Fibroblast of skin of left quadriceps (primary cell): ENCODE measurements around the gene TBC1D5.
"Not testable (repeated sequence)": the region's sequence is repeated elsewhere in the genome, so short reads cannot be mapped to it uniquely, and the experiment has no call there.

Source experiments
- DNase-seq, 2 experiments: peaks; one replicate each; pipeline ENCODE4 v3.0.0-alpha.2; 2013; ENCODE audit warnings: low read depth in 2 of 2

The TBC1D5 gene

GRCh38 chr3:17749281-17749680, 6.8 kb upstream of the TBC1D5 start:
- DNase-seq, result no peak

GRCh38 chr3:17747890-17748247, 5.4 kb upstream of the TBC1D5 start:
- no peak for DNase-seq

- no peak for DNase-seq
Observed at GRCh38 chr3:17747174-17747889, 4.9 kb upstream of the TBC1D5 start.

DNA sequence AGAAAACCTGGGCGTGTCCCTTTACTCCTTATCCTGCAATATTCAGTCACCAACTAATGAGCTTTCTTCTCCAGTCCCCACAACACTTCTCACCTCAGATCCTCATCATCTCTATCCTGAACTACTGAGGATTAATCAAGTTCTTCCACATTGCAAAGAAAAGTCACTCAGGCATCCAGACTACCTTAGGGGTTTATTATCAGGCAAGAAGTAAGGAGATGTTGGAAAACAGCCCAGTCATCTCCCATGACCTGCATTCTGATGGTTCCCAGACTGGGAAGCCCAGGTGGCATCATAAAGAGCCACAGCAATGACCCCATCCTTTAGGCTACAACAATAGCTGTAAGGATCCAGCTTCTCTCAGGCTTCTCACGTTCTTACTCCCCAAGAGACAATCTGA, 3.5 kb upstream of the TBC1D5 start:
- DNase-seq, result no peak

DNA sequence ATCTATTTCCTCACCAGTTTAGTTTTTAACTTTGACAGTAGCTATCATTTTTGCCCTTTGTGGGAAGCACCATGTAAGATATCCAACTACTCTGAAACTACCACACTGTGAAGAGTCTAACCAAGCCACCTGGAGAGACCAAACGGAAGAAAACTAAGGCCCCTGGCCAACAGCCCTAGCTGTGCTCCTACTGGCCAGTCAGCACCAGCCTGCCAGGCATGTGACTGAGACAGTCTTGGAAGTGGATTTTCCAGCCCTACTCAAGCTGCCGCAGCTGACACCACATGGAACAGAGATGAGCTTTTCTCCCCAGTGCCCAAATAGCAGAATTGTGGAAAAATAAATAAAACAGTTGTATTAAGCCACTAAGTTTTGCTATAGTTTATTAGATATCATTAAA, 2.9 kb upstream of the TBC1D5 start:
- no peak for DNase-seq

DNA sequence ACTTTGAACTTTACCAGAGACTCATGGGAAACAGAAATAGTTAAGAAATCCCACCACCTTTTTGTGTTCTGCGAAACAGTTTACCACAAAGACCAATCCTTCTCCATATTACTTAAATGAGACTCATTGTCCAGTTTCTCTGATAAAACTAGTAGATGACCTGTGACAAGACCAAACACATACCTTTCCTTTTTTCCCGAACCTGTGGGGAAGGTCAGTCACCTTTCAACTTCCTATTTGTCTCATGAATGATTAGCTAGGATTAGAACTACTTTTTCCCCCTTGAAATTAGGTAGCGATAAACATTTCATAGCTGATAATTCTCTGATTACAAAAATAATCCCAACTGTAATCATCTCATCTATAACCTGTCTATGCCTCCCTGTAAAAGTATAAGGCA, 2.3 kb upstream of the TBC1D5 start:
- DNase-seq, result no peak

DNA sequence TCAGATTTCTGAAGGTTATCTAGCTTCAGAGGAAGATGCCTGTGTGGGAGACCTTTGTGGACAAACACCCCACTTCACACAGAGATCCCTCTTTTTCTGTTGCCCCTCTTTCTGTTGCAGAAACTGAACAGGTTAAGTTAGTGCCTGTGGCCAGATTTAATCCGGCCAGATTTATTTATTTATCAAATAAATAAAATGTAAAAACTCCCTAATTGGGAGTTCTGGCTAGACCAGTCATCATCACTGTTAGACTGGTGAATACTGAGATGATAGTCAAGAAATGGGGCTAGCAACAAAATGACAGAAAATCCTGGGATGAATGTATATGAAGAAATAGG, 1.2 kb upstream of the TBC1D5 start:
- no peak for DNase-seq

DNA sequence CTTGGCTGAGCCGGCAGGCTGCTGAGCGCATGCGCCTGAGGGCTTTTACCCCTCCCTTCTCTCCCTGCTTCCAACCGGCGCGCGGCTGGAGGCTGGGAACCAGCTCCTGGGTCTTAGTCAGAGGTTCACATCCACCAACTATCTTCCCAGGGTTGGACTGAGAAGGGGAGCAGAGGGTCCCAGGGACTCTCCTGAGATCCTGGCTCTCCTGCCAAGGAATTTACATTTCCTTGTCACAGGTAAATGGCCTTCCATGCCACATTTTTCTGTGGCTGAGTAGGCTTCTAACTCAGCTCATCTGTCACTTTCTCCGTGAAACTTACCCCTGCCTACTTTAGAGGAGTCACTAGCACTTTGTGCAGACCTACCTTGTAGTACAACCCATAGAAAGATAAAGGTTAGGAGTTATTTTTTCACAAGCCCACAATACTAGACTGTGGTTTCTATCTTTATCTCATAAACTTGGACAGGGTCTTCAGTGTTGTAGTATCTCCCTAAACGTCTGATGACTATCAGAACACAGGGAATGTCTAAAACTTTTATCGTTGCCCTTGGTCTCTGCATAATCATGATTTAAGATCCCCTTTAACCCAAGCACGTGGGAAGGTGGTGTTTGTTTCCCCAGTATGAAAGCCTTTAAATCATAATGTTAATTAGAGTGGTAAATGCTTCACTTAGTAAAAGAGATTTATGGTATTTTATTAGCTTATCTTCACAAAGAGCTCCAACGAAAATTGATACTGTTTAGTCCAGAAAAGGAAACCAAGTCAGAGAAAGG, 638 bp upstream of the TBC1D5 start:
- no peak for DNase-seq

- peak in 1 of 2 experiments; percentile 10 for DNase-seq
Observed at GRCh38 chr3:17741621-17742101, 770 bp downstream of the TBC1D5 start.

GRCh38 chr3:17740721-17741141, 1.7 kb downstream of the TBC1D5 start:
- no peak for DNase-seq

- no peak for DNase-seq
Observed at GRCh38 chr3:17738921-17739320, 3.5 kb downstream of the TBC1D5 start.

GRCh38 chr3:17738219-17738618, 4.2 kb downstream of the TBC1D5 start:
- DNase-seq, result no peak

GRCh38 chr3:17737591-17737990, 4.8 kb downstream of the TBC1D5 start:
- DNase-seq, result no peak

GRCh38 chr3:17735362-17735761, 7.1 kb downstream of the TBC1D5 start:
- not testable (repeated sequence) for DNase-seq

GRCh38 chr3:17733768-17734167, 8.7 kb downstream of the TBC1D5 start:
- DNase-seq, result no peak

DNA sequence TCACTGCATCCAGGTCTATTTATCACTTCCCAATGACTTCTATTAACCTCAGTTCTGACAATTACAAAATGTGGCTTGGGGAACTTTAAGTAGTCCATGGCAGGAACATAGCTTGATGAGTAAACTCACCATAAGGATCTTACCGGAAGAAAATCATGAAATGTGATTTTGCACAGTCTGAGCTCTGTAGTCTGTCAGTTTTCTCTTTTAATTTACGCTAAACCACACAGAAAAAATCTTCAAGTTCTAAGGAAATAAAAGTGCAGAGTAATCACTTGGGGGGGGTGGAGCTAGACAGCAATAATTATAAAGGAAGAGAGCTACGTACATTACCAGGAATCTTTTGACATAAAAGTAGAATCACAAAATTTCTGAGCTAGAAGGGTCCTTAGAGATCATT, 9.2 kb downstream of the TBC1D5 start:
- no peak for DNase-seq

GRCh38 chr3:17730318-17730967, 12.0 kb downstream of the TBC1D5 start:
- no peak for DNase-seq

DNA sequence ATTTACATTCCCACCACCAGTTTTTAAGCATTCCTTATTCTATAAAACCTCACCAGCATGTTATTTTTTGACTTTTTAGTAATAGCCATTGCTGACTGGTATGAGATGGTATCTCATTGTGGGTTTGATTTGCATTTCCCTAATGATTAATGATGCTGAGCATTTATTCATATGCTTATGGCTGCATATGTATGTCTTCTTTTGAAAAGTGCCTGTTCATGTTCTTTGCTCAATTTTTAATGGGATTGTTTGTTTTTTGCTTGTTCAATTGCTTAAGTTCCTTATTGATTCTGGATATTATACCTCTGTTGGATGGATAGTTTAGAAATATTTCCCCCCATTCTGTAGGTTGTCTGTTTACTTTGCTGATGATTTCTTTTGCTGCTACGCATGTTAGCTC, 16.1 kb downstream of the TBC1D5 start:
- no peak for DNase-seq

GRCh38 chr3:17725844-17726243, 16.6 kb downstream of the TBC1D5 start:
- DNase-seq, result not testable (repeated sequence)

DNA sequence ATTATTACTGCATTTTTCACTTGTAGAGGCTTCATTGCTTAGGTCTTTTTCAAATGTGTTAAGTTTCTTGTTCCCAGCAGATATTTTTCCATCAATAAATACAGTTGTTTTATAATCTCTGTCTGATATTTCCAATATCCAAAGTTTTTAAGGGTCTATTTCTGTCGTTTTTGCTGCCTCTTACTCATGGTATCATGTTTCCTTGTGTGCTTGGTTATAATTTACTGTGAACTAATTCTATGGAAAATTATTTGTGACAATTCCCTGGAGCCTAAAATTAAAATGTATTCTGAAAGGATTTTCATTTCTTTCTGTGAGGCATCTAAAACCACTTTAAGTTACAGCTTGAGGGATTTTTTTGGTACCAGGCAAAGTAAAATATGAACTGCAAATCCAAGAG, 17.5 kb downstream of the TBC1D5 start:
- DNase-seq, result no peak

- no peak for DNase-seq
Observed at GRCh38 chr3:17724122-17724521, 18.3 kb downstream of the TBC1D5 start.

DNA sequence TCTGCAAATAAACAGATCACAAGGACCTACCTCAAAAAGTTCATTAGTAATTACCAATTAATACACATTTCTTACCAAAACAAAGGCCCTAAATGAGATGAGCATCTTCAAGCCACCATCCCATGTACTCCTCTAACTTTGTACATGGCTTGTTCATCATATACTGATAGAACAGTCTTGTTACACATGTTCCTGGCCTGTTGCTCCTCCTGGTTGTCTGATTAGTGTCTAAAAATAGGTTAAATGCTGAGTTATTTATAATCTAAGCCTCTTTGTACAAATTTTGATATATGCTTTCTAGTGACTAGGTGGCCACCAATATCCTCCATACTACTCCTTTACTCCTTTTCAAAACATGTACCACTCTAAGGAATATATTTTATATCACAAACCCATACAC, 25.0 kb downstream of the TBC1D5 start:
- no peak for DNase-seq

- DNase-seq, result no peak
Observed at GRCh38 chr3:17714473-17714872, 28.0 kb downstream of the TBC1D5 start.
